DMS 273 treated with DMSO at 0.1 percent for 48 hours (cell line): ENCODE measurements around the gene RHOT2.

Experiments
- DNase-seq: peaks from one replicate; lab custom pipeline; 2025; lab: John Stamatoyannopoulos, UW

The RHOT2 gene

DNA sequence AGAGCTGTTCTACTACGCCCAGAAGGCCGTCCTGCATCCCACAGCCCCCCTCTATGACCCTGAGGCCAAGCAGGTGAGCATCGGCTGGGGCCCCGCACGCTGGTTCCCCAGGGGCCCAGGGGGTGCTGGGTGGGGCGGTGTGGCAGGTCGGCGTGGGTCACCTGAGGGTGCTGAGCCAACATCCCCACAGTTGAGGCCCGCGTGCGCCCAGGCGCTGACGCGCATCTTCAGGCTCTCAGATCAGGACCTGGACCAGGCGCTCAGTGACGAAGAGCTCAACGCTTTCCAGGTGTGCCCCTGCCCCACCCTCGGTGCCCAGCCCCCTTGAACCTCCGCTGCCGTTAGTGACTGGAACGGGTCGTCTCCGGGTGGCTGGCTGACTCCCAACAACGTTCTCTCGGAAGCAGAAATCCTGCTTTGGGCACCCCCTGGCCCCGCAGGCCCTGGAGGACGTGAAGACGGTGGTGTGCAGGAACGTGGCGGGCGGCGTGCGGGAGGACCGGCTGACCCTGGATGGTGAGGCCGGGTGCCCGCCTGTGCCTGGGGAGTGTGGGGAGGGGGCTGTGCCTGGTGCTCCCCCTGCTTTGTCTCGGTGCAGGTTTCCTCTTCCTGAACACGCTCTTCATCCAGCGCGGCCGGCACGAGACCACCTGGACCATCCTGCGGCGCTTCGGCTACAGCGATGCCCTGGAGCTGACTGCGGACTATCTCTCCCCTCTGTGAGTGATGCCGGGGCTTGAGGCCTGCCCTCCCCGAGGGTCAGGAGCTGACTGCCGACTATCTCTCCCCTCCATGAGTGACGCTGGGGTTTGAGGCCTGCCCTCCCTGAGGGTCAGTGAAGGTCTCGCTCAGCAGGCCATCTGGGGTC, 2.8 kb downstream of the RHOT2 start:
- DNase-seq: no peak

GRCh38 chr16:671353-672131, 3.6 kb downstream of the RHOT2 start:
- no peak for DNase-seq

GRCh38 chr16:672371-672770, 4.4 kb downstream of the RHOT2 start:
- no peak for DNase-seq

- DNase-seq: no peak
These were observed 4.9 kb downstream of the RHOT2 start for GRCh38 chr16:672851-673250.

DNA sequence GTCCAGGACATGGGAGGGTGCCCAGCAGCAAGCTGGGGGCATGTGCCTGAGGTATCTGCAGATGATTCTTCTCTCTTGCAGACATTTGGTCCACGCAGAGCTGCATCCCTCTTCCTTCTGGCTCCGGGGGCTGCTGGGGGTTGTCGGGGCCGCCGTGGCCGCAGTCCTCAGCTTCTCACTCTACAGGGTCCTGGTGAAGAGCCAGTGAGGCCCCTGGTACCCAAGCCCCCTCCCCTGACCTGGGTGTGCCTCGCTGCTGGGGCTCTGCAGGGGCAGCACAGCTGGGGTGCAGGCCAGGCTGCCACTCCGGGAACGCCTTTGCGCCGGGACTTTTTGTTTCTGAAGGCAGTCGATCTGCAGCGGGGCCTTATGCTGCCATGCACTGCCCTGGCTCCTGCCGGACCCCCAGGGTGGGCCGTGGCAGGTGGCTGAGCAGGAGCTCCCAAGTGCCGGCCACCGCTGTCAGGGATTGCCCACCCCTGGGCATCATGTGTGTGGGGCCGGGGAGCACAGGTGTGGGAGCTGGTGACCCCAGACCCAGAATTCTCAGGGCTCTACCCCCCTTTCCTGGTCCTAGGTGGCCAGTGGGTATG, 5.6 kb downstream of the RHOT2 start:
- DNase-seq: no peak

DNA sequence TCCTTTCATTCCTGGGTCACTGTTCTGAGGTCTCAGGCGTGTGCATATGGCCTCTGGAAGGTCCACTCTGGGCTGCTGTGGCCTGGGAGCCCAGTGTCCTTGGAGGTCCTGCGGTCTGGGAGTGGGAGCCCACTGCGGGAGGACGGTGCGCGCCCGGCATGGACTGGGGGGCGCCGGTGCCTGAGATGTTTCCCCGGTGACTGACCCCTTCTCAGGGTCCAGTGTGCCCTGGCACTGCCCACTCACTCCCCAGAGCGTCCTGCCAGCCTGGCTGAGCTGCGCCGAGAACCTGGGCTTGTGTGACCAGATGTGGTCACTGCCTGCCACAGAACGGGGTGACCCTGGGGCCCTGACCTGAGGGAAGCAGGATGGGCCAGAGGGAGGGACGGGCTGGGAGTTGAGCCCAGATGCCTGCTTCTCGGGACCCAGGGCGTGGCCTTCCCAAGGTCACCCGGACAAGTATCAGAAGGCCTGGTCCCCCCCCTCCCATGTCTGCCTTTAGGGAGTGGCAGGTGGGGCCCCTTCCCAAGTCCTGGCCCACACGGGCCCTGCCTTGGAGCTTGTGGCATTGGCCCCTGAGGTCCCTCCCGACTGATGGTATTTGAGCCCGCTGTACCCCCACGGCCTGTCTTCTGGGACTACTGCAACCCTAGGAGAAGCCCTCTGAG, 6.4 kb downstream of the RHOT2 start:
- DNase-seq: no peak

DNA sequence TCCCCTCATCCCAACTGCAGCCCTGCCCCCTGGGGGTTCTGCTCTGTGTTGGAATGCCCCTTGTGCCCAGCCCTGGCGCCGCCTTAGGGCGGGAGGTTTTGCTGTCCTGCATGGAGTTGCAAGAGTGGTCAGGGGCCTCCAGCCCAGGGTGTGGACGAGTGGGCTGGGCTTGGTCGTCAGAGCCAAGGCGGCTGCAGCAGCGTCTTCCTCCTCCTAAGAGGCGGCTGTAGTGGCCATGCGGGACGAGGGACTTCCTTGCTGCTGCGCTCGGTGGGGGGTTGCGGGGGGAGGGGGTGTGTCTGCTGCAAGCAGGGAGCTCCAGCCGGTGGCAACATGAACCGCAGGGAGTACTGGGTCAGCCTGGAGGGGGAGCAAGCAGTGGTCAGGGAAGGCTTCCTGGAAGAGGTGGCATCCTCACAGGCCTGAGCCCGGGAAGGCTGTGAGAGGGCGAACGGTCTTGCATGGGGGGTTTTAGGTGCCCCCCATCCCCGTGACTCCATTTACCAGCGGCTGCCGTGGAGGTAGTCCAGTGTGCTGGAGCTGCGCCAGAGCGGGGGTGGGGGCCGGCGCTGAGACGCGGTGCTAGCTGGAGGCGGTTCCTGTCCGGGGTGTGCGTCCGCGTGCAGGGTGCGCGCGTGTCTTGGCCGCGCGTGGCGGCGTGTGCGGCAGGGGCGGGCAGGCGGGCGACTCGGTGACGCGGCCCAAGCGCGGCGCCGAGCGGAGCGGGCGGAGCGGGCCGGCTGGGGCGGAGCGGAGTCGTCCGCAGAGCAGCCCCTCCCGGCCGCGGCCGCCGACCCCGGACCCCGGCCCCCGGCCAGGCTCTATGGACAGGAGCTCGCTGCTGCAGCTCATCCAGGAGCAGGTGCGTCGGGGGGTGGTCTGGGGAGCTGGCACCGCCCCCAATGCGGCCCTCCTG, 7.3 kb downstream of the RHOT2 start, which contains the start of gene RHBDL1:
TSS of gene RHBDL1 (plus strand) at position 704 of the 916 bp plus-strand sequence. CDS start at position 824, 120 bp downstream.
- DNase-seq: peak; percentile 33

- DNase-seq: no peak
These were observed 8.1 kb downstream of the RHOT2 start for GRCh38 chr16:675884-676564.

DNA sequence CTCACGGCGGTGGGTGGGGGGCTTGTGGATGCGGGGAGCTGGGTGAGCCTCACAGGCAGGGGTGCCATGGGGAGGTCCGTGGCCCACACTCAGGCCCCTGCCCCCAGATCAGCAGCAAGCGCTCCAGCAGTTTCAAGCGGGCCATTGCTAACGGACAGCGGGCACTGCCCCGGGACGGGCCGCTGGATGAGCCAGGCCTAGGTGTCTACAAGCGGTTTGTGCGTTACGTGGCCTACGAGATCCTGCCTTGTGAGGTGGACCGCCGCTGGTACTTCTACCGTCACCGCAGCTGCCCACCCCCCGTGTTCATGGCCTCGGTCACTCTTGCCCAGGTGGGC, 8.6 kb downstream of the RHOT2 start:
- DNase-seq: no peak

DNA sequence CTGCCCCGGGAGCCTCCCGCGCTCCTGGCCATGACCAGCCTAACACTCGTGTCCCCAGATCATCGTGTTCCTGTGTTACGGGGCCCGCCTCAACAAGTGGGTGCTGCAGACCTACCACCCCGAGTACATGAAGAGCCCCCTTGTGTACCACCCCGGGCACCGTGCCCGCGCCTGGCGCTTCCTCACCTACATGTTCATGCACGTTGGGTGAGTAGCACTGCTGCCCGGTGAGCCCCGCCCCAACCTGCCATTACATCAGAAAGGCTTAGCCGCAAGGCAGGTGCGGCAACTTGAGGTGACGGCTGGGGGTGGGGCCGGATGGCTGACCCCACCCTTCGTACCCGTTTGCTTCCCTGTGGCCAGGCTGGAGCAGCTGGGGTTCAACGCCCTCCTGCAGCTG, 9.0 kb downstream of the RHOT2 start:
- no peak for DNase-seq

GRCh38 chr16:677316-678190, 9.6 kb downstream of the RHOT2 start:
- no peak for DNase-seq

- DNase-seq: no peak
These were observed 10.4 kb downstream of the RHOT2 start for GRCh38 chr16:678209-678857.

GRCh38 chr16:678858-679813, 11.2 kb downstream of the RHOT2 start:
- peak; percentile 54 for DNase-seq

DNA sequence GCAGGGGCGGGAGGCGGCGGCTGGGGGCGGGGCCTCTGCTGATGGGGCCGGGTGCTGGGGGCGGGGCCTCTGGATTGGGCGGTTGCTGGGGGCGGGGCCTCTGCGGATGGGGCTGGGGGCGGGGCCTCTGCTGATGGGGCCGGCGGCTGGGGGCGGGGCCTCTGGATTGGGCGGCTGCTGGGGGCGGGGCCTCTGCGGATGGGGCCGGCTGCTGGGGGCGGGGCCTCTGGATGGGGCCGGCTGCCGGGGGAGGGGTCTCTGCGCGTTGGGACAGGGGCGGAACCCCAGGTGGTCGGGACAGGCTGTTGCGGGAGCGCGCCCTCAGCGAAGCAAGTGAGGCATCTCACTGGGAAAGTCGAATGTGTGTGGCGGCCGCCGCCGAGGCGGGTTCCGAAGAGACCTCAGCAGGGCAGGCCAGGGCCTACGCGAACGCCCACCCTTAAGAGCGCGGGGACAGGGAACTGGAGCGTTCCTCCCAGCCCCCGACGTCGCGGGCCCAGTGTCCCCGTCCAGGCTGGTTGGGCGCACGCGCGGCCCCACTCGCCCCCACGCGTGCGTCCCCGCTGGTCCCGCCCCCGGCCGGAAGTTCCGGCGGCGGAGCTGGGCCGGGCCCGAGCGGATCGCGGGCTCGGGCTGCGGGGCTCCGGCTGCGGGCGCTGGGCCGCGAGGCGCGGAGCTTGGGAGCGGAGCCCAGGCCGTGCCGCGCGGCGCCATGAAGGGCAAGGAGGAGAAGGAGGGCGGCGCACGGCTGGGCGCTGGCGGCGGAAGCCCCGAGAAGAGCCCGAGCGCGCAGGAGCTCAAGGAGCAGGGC, 12.1 kb downstream of the RHOT2 start, which contains the start of gene STUB1:
TSS of gene STUB1 (plus strand) at position 597 of the 811 bp plus-strand sequence. CDS start at position 713, 116 bp downstream.
- peak; percentile 78 for DNase-seq

DNA sequence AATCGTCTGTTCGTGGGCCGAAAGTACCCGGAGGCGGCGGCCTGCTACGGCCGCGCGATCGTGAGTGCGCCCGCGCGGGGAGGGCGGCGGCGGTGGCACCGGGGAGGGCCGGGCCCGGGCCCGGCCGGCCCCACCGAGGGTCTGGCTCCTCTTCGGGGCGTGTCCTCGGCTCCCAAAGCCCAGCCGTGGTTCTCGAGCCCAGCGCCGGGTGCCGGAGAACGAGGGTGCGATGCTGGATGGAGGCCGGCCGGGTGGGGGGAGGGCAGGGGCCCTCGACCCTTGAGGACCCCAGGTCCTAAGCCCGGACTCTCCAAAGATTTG, 12.7 kb downstream of the RHOT2 start:
- DNase-seq: no peak

GRCh38 chr16:680967-681745, 13.2 kb downstream of the RHOT2 start:
- DNase-seq: no peak
